Suprapubic skin (tissue), 4 donors: ENCODE measurements around the gene ZBTB49. TPM values are rescaled to one million over a fixed set of nuclear protein-coding genes. Genes with fewer than 3 reads are reported as not detected.
"Not testable (repeated sequence)": the region's sequence is repeated elsewhere in the genome, so short reads cannot be mapped to it uniquely, and the experiment has no call there.

Source experiments
- DNase-seq, 2 donors: peaks; one replicate each; pipeline ENCODE4 v3.0.0-alpha.2; 2019; ENCODE audit warnings: low spot score in 2 of 2
- H3K27ac ChIP-seq: fragments of 200-600 bp; sonication (generic); one replicate; pipeline ENCODE4 v1.5.1; 2019
- H3K27me3 ChIP-seq: fragments of 200-600 bp; sonication (generic); one replicate; pipeline ENCODE4 v1.5.1; 2019
- H3K36me3 ChIP-seq: fragments of 200-600 bp; sonication (generic); one replicate; pipeline ENCODE4 v1.5.1; 2019
- H3K4me1 ChIP-seq: fragments of 200-600 bp; sonication (generic); one replicate; pipeline ENCODE4 v1.5.1; 2019
- H3K4me3 ChIP-seq: fragments of 200-600 bp; sonication (generic); one replicate; pipeline ENCODE4 v1.5.1; 2019; ENCODE audit warnings: mild to moderate bottlenecking
- H3K9me3 ChIP-seq: fragments of 200-600 bp; sonication (generic); one replicate; pipeline ENCODE4 v1.5.1; 2019
- CTCF ChIP-seq, 2 donors: fragments of 200-600 bp in 1 of 2; fragments of 450-650 bp in 1 of 2; sonication (generic) in 1 of 2; IDR thresholded peaks; one replicate each; pipeline ENCODE4 v1.5.1; 2016 to 2019; ENCODE audit warnings: antibody characterized with exemption in 2 of 2, mild to moderate bottlenecking in 1 of 2, moderate library complexity in 1 of 2
- EP300 ChIP-seq: sonication (generic); formaldehyde crosslinking; IDR thresholded peaks from one replicate; pipeline ENCODE4 v1.6.1; 2017; ENCODE audit warnings: antibody characterized with exemption
- POLR2A ChIP-seq, 2 donors: fragments of 450-650 bp; IDR thresholded peaks; one replicate each; pipeline ENCODE4 v1.6.1; 2017; ENCODE audit warnings: antibody characterized with exemption in 2 of 2, mild to moderate bottlenecking in 2 of 2, moderate library complexity in 2 of 2
- POLR2AphosphoS5 ChIP-seq, 3 donors: sonication (generic); formaldehyde crosslinking; IDR thresholded peaks; one replicate each; pipeline ENCODE4 v1.6.1; 2017; ENCODE audit warnings: antibody characterized with exemption in 3 of 3
- WGBS: methylation state at CpG from one replicate; pipeline ENCODE4 v1.1.5; 2018; 5-methylcytosine and 5-hydroxymethylcytosine counted together
- total RNA-seq, 4 donors: library from RNA; depleted of rRNA; stranded (reverse); fragments of >200 nt; gene quantifications; one replicate each; pipeline ENCODE4 v1.1.0, GENCODE V29; 2016

ZBTB49 gene
- total RNA-seq, result 10 to 100 TPM in 1 of 4 donors, 1 to 10 TPM in 3; 3.6 to 11.2 (median 7.1) TPM

GRCh38 chr4:4289941-4290850, at the start of gene ZBTB49, which contains the start of gene LYAR:
Gene ZBTB49, plus strand, starts transcription at chr4:4290251. Its CDS starts 9,695 bp downstream, at chr4:4299946.
Gene LYAR, minus strand, starts transcription at chr4:4290154. Its CDS starts 6,412 bp downstream, at chr4:4283742.
- WGBS, result 0% methylated on average over 9 of the region's 77 CpGs
- TF ChIP-seq CTCF (IDR thresholded peaks at IDR 0.05) (no peak), POLR2AphosphoS5 (IDR thresholded peaks at IDR 0.05) (peak in 2 of 3 donors; percentile 48 to 66), EP300 (no peak)
- peaks cover 23% of the 10 kb centered on the region for H3K4me1 ChIP-seq
- H3K9me3 ChIP-seq, result no peaks in the 10 kb centered on the region
- H3K4me3 ChIP-seq, result peak within 1 kb of the TSS; percentile 96
- no peaks in the 10 kb centered on the region for H3K27me3 ChIP-seq
- H3K27ac ChIP-seq, result peak within 1 kb of the TSS; percentile 67
- peaks cover 11% of the 10 kb centered on the region for H3K36me3 ChIP-seq
- peak; percentile 96 for DNase-seq

GRCh38 chr4:4245172-4245571, 44.9 kb upstream of the ZBTB49 start:
- H3K36me3 ChIP-seq, result peaks cover 44% of the 10 kb centered on the region
- no peak overlapping the region for H3K27ac ChIP-seq
- WGBS, result 96% methylated on average over 1 of the region's 1 CpG
- TF ChIP-seq CTCF (IDR thresholded peaks at IDR 0.05) (no peak), POLR2A (IDR thresholded peaks at IDR 0.05) (no peak), EP300 (no peak), POLR2AphosphoS5 (IDR thresholded peaks at IDR 0.05) (no peak)
- H3K27me3 ChIP-seq, result no peaks in the 10 kb centered on the region
- DNase-seq, result no peak
- no peaks in the 10 kb centered on the region for H3K9me3 ChIP-seq
- H3K4me3 ChIP-seq, result no peak overlapping the region
- H3K4me1 ChIP-seq, result peaks cover 22% of the 10 kb centered on the region

GRCh38 chr4:4247696-4248028, 42.4 kb upstream of the ZBTB49 start:
- H3K36me3 ChIP-seq, result peaks cover 28% of the 10 kb centered on the region
- under 1% methylated on average over 12 of the region's 12 CpGs for WGBS
- peaks cover 3% of the 10 kb centered on the region for H3K27me3 ChIP-seq
- DNase-seq, result no peak
- peak overlapping the region; percentile 96 for H3K27ac ChIP-seq
- H3K4me1 ChIP-seq, result peaks cover 22% of the 10 kb centered on the region
- TF ChIP-seq EP300, result no peak
- no peak for TF ChIP-seq POLR2A (IDR thresholded peaks at IDR 0.05)
- TF ChIP-seq POLR2AphosphoS5 (IDR thresholded peaks at IDR 0.05), result no peak
- no peak for TF ChIP-seq CTCF (IDR thresholded peaks at IDR 0.05)
- H3K9me3 ChIP-seq, result no peaks in the 10 kb centered on the region
- H3K4me3 ChIP-seq, result peak overlapping the region; percentile 96

- Histone ChIP-seq H3K4me3 (peak within 1 kb of the TSS; percentile 96), H3K27me3 (peaks cover 3% of the 10 kb centered on the region), H3K27ac (peak within 1 kb of the TSS; percentile 96), H3K4me1 (peaks cover 22% of the 10 kb centered on the region), H3K36me3 (peaks cover 23% of the 10 kb centered on the region), H3K9me3 (no peaks in the 10 kb centered on the region)
- peak; percentile 51 to 86 (median 82) for TF ChIP-seq POLR2AphosphoS5 (IDR thresholded peaks at IDR 0.05)
- TF ChIP-seq CTCF (IDR thresholded peaks at IDR 0.05), result peak in 1 of 2 donors; percentile 26
- TF ChIP-seq EP300, result no peak
- peak; percentile 32 to 89 for TF ChIP-seq POLR2A (IDR thresholded peaks at IDR 0.05)
- 2% methylated on average over 29 of the region's 62 CpGs for WGBS
- peak; percentile 96 for DNase-seq
Measured at GRCh38 chr4:4248029-4248884, 41.8 kb upstream of the ZBTB49 start, which contains the start of gene TMEM128. Gene TMEM128, minus strand, starts transcription at chr4:4248223. Its CDS starts 21 bp downstream, at chr4:4248202.

GRCh38 chr4:4248885-4249203, 41.2 kb upstream of the ZBTB49 start:
- peak overlapping the region; percentile 96 for H3K4me3 ChIP-seq
- H3K9me3 ChIP-seq, result no peaks in the 10 kb centered on the region
- peaks cover 3% of the 10 kb centered on the region for H3K27me3 ChIP-seq
- TF ChIP-seq CTCF (IDR thresholded peaks at IDR 0.05) (no peak), POLR2A (IDR thresholded peaks at IDR 0.05) (no peak), POLR2AphosphoS5 (IDR thresholded peaks at IDR 0.05) (no peak), EP300 (no peak)
- peaks cover 17% of the 10 kb centered on the region for H3K36me3 ChIP-seq
- WGBS, result 21% methylated on average over 10 of the region's 10 CpGs
- DNase-seq, result no peak
- H3K4me1 ChIP-seq, result peaks cover 22% of the 10 kb centered on the region
- H3K27ac ChIP-seq, result peak overlapping the region; percentile 96

- H3K4me3 ChIP-seq, DNase-seq, H3K27ac ChIP-seq, H3K27me3 ChIP-seq, H3K9me3 ChIP-seq: not testable (repeated sequence)
- Histone ChIP-seq H3K36me3 (peaks cover 12% of the 10 kb centered on the region), H3K4me1 (peaks cover 22% of the 10 kb centered on the region)
- WGBS, result 95% methylated on average over 15 of the region's 15 CpGs
Measured at GRCh38 chr4:4249342-4249741, 40.7 kb upstream of the ZBTB49 start.
